Skin epidermis (tissue), 12 donors: ENCODE measurements around the gene ZFAND3.
"Not testable (repeated sequence)": the region's sequence is repeated elsewhere in the genome, so short reads cannot be mapped to it uniquely, and the experiment has no call there.

Experiments used
- H3K27ac ChIP-seq, 21 experiments: fragments of 200-600 bp; sonication (generic) in 11 of 21; one replicate each; pipeline ENCODE4 v1.5.0; 2020; ENCODE audit warnings: mild to moderate bottlenecking in 3 of 21, inconsistent platforms in 2 of 21, moderate library complexity in 2 of 21
- H3K4me3 ChIP-seq, 7 experiments: fragments of 200-600 bp; sonication (generic) in 2 of 7; one replicate each; pipeline ENCODE4 v1.5.0; 2020; ENCODE audit warnings: inconsistent platforms in 2 of 7, mild to moderate bottlenecking in 2 of 7, moderate library complexity in 1 of 7

ZFAND3 gene

DNA sequence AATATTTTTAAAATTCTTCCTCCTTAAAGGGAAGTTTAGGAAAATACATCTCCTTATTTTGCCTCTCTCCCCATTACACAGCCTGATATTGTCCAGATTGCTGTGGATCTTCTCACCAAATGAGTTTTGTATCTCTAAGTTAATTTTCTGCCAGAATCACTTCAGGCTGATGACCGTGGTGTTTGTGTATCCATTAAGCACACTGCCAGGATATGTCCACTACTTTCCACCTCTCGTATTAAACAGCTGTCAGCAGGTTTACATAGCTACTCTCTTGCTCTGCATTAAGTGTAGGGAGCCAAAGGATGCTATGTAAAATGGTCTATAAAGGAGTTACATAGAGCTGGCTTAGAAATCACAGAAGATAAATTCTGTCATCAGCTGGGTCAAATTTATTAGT, 201.1 kb downstream of the ZFAND3 start:
- no peak overlapping the region for H3K4me3 ChIP-seq

DNA sequence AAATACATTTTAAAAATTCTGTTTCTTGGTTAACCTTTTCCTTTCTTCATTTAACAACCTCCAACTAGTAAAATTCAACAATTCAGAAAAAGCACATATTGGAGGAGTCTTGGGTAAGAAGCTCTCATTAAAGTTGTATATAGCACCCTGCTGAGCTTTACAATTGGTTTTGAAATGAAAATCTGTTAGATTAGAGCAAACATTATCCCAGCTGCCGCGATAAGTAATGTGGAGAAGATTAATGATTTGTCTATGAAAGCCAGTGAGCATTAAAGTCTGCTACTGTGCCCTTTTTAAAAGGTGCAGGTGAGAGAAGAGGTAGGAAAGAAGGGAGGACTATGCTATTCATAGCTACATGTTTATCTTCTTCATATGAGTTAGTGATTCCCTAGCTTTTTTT, 201.5 kb downstream of the ZFAND3 start:
- Histone ChIP-seq H3K27ac (no peak overlapping the region), H3K4me3 (no peak overlapping the region)

More for the DNA sequence above, 201.1 kb downstream of the ZFAND3 start:
- H3K27ac ChIP-seq, result no peak overlapping the region

DNA sequence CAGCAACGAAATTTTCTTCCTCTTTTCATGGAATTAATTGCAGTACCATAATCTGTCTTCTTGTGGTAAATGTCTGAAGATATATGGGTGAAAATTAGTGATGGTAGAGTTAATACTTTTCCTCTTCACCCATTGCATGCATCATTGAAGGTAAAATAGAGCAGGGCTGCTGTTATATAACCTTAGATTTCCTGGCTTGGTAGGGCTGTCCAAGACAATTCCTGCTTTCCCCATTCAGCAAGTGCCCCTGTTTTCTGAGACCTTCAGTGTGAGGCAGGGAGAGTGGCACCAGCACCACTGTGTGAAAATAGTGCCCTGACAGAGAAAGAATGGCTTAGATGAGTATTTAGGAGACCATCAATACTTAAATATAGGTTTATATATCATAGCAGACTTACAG, 202.0 kb downstream of the ZFAND3 start:
- Histone ChIP-seq H3K4me3 (no peak overlapping the region), H3K27ac (no peak overlapping the region)

DNA sequence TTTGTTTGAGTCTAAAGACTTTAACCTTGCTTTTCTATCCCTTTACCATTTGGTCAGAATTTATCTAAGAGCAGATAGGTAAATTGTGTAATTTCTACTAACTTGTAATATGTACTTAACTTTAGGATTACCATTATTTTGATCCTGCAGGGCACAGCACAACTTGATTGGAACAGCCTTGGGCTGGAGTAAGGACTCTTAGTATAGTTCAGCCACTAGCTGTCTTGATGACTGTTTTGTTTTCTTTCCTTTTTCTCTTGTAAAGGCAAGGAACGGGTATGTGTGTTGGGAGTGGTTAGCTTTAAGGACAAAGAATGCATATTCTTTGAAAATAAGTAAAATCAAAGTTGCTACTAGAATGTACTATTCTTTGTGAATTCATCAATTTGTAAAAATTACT, 203.2 kb downstream of the ZFAND3 start:
- Histone ChIP-seq H3K4me3 (no peak overlapping the region), H3K27ac (no peak overlapping the region)

DNA sequence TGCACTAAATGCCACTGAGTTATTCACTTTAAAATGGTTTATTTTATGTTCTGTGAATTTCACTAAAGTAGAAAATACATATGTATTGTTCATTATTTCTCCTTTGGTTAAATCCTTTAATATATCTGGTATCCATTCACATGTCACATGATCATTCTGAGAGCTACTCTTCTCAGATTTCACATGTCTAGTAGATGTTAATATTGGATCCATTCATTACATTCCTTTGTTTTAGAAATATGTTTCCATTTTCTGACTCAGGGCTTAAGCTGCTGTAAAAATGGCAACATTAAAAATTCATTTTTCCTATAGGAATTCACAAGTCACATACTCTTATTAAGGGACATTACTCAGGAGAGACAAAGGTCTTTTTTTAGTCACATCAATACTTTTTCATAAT, 205.4 kb downstream of the ZFAND3 start:
- Histone ChIP-seq H3K4me3 (no peak overlapping the region), H3K27ac (no peak overlapping the region)

DNA sequence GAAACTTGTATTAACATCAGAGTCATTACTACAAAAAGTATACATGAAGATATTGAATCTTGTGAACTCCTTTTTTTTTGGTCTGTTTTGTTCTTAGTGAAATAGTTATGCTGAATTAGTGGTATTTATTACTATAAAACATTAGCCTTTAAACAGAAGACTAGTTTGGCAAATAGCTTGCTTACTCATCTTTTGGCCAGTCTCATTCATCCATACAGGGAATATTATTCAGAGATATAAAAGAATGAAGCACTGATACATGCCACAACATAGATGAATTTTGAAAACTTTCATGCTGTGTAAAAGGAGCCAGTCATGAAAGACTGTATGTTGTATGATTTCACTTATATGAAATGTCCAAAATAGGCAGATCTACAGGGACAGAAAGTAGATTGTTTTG, 205.9 kb downstream of the ZFAND3 start:
- no peak overlapping the region for H3K4me3 ChIP-seq
- no peak overlapping the region for H3K27ac ChIP-seq

DNA sequence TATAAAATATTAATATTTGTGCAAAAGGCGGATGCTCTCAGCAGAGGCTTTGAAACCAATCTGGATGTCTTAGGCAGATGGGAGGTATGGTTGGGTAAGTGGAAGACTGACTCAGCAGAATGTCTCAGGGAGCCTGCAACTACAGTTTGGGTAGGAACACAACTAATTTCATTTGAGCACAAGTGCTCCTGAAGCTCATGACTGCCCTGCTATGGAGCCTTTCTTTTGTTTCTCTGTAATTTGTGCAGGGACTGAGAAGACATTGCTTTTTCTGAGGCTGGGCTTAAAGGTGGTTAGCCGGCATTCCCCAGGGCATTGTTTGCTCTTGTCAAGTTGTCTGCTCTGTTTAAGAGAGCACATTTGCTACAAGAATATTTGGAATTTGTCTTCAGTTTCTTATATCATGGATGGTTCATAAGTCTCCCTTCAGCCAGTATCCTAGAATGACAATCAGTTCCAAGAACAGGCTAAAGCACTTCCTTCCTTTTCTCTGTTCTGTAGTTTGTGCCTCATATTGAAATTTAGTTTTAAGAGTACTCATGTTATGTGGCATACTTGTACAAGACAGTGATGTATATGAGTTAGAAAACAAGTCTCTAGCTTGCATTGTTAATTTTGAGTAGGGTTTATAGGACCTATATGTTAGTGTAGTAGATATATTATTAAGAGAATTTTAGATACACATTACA, 208.3 kb downstream of the ZFAND3 start:
- no peak overlapping the region for H3K27ac ChIP-seq
- H3K4me3 ChIP-seq, result no peak overlapping the region

DNA sequence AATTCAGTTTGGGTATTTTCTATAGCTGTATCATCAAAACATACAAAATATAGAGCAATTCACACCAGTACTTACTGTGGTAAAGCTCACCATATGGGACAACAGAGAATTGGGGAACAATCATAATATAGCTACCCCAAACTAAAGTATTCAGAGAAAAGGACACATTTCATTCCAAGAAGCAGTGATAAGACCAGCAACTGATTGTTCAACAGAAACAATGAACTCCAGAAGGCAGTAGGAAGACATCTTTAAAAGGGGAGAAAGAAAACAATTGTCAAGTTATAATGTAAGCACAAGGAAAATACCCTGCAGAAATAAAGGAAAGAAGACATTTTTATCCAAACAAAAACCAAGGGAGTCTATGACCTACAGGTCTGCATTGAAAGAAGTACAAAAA, 210.9 kb downstream of the ZFAND3 start:
- Histone ChIP-seq H3K4me3 (no peak overlapping the region), H3K27ac (no peak overlapping the region)

DNA sequence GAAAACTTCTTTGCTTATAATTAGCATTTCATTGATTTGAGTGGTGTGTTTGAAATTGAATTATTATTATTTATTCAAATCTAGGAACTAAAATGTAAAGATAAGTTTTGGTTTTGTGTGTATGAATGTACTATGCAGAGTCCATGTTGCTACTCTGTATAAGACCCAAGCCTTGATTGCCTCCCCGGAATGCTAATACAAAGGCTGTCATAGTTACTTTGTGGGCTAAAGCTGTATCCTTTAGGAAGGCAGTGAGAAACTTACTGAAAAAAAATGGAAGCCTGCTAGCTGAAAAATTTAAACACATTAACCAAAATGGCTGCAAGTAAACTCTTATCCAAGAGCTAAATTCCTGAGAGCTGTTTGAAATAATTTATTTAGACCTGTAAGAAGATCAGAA, 213.3 kb downstream of the ZFAND3 start:
- H3K27ac ChIP-seq, result no peak overlapping the region
- no peak overlapping the region for H3K4me3 ChIP-seq

DNA sequence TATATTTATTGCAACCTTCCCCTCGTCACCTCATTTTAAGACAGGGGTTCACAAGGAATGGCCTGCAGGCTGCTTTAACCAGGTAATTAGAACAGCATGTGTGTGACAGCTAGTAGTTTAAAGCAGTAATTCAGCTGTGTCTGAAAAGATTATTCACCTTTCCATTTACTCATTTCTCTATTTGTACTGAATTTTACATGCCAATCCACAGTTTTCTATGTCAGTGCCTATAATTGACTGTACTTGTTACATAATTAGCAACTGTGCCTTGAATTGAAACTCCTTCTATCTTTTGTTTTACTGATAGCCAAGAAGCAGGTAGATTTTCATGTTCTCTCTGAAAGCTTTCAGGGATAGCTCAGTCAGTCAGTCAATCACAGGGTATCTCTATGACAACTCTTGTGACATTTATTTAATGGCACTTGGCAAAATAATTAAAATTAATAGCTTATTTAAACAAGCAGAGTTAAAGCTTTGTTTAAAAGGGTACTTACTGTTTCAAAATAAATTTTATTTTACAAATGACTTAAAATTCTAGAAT, 214.0 kb downstream of the ZFAND3 start:
- Histone ChIP-seq H3K27ac (no peak overlapping the region), H3K4me3 (no peak overlapping the region)

DNA sequence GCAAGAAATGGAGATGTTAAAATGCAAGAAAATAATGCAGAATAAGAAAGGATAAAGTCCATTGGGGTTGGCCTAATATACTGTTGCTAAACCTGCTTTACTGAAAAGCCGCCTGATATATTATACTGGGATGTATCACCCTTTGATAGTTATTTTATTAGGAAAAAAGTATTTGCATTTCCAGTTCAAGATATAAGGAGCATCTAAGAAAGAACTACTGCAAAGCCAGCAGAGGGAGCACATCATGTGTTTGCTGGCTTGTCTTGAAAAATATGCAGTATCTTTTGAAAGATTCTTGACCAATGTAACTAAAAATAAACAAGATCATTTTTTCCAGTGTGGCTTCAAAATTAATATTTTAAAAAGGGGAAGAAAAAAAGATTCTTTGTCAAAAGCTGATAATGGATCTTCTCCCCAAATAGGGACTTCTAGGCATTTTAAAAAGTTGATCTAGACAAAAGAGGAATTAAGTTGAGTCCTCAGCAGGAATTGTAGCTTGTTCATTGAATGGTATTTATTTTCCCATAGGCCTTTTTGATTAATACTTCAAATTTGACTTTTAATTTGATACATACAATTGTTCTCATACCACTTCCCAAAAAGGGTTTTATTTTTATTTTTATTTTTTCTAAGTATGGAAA, 214.9 kb downstream of the ZFAND3 start:
- no peak overlapping the region for H3K4me3 ChIP-seq

DNA sequence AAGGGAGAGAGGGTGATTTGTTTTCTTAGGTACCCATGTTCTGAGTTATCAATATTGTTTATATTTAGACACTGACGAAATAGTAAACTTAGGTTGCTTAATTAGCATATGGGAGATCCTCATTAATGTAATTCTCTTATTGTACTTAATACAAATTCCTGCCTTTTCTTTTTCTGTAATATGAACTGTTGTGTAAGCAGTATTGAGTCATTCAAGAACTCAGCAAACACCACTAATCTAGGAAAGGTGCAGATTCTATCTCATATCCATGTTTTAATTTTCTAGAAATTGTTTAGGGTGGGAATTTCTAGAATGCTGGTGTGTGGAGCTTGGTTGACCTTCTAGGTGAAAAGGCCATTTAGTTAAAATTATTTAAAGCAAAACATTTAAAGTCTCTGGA, 216.0 kb downstream of the ZFAND3 start:
- H3K27ac ChIP-seq, result no peak overlapping the region
- H3K4me3 ChIP-seq, result no peak overlapping the region

More for the DNA sequence above, 214.9 kb downstream of the ZFAND3 start:
- no peak overlapping the region for H3K27ac ChIP-seq

DNA sequence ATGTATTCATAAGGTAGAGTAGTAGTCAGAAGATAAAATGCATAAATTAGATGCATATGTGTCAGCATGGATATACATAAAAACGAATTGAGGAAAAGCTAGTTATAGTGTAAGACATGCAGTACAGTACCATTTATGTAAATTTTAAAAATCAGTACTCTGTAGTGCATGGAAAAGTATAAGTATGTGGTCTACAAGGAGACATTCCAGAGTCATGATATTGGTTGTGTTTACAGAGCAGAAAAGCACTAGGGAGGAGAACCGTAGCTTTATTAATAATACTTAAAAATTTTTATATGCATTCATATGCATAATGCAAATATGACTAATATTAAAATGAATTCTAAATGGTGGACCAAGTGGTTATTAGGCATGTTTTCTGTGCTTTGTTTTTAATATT, 220.0 kb downstream of the ZFAND3 start:
- H3K4me3 ChIP-seq, result no peak overlapping the region
- H3K27ac ChIP-seq, result no peak overlapping the region

DNA sequence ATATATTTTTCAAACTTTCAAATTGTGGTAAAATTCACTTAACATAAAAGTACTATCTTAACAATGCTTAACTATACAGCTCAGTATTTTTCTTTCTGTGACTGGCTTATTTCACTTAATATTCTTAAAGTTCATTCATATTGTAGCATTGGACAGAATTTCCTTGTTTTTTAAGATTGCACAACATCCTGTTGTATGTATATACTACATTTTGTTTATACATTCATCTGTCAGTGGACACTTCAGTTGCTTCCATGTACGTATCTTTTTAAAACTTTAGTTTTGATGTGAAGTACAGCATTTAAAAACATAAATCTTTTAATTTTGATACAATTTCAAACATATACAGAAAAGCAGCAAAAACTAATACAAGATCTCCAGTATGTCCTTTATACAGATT, 220.7 kb downstream of the ZFAND3 start:
- Histone ChIP-seq H3K27ac (no peak overlapping the region), H3K4me3 (no peak overlapping the region)

DNA sequence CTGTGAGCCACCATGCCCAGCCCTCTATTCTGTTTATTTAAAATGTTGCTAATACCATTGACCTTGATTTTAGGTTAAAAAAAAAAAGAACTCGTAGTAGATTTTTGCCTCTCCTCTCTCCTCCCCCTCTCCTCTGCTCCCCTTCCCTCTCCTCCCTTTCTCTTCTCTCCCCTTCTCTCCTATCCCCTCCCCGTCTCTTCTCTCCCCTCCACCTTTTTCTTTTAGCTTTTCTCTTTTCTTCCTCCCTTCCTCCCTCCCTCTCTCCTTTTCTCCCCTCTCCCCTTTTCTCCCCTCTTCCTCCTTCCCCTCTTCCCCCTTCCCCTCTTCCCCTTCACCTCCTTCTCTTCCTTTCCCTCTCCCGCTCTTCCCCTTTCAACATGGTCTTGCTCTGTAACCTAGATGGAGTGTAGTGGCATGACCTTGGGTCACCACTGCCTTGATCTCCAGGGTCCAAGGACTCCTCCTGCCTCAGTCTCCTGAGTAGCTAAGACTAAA, 223.8 kb downstream of the ZFAND3 start:
- H3K4me3 ChIP-seq, result no peak overlapping the region

DNA sequence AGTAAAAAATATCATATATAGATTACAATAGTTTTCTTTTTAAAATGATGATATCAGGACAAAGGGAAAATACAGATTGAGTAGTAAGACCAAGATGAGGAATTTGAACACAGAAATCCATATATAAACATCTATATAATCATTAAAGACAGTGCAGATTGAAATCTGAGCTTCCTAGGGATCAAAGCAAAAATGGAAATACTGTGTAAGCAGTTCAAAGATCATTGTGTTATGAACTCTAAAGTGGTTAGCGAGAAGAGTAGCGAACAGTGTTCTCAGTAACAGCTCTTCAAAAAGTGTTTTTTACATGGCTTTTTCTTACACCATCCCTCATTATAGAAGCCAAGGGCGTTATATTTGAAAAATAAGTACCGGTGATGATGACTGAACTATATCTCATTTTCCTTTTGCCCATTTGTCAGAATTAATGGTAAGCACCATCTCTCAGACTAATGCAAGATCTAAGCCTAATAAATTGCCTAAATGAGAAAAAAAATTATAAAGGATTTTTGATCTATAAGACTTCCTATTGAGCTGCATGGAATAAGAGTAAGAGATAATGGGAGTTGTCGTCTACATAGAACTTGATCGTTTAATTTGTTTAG, 226.3 kb downstream of the ZFAND3 start:
- Histone ChIP-seq H3K27ac (no peak overlapping the region), H3K4me3 (no peak overlapping the region)

More for the DNA sequence above, 223.8 kb downstream of the ZFAND3 start:
- no peak overlapping the region for H3K27ac ChIP-seq

DNA sequence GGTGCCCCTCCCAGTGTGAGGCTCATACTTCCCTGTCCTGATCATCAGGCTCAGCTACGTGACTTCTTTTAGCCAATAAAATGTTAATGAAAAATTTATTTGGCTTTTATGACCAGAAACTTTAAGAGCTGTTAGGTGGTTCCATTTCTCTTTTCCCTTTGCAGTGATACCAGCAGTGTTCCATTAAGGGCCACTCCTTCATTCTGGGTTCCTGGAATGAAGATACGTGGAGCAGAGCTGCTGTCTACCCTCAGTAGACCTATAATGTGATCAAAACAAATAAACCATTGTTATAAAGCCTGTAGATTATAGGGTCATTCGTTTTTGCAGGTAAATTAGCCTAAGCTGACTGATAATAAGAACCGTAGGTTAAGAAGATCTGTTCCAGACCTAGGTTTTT, 228.0 kb downstream of the ZFAND3 start:
- no peak overlapping the region for H3K27ac ChIP-seq
- H3K4me3 ChIP-seq, result no peak overlapping the region

DNA sequence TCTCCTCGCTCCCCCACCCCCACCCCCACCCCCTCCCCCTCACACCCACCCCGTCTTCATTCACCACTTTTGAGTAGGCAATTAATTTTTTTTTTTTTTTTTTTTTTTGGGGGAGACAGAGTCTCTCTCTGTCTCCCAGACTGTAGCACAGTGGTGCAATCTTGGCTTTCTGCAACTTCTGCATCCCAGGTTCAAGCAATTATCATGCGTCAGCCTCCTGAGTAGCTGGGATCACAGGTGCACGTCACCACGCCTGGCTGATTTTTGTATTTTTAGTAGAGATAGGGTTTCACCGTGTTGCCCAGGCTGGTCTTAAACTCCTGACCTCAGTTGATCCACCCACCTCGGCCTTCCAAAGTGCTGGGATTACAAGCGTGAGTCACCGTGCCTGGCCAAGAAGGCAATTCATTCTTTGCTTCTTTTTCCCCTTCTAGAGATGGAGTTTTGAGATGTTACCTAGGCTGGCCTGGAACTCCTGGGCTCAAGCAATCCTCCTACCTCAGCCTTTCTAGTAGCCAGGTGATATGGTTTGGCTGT, 230.4 kb downstream of the ZFAND3 start:
- H3K4me3 ChIP-seq, H3K27ac ChIP-seq: not testable (repeated sequence)

DNA sequence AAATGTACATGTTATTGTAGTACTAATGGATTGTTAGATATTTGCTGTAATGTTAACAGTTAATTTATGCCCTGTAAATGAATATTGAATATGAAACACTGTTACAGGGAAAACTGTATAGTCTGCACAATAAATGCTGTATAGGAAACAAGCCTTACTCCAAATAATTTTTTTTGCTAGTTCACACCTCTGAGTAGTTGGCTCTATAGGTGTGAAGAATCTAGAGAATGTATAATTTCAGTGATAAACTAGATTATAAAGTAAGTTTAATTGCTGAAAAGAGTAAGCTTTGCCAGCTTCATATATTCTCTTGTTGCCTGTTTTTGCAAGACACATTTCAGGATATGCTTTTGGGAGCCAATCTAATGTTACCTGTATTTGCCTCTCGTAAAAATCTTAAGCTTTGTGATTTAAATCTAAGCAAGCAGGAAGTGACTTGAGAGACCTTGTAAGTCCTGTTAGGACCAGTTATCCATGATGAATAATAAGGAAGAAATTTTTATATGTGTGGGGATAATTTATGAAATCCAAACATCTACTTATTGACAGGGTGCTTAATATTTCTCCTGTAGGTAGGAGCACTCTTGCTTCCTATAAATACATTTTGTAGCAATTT, 232.4 kb downstream of the ZFAND3 start:
- Histone ChIP-seq H3K4me3 (no peak overlapping the region), H3K27ac (no peak overlapping the region)

DNA sequence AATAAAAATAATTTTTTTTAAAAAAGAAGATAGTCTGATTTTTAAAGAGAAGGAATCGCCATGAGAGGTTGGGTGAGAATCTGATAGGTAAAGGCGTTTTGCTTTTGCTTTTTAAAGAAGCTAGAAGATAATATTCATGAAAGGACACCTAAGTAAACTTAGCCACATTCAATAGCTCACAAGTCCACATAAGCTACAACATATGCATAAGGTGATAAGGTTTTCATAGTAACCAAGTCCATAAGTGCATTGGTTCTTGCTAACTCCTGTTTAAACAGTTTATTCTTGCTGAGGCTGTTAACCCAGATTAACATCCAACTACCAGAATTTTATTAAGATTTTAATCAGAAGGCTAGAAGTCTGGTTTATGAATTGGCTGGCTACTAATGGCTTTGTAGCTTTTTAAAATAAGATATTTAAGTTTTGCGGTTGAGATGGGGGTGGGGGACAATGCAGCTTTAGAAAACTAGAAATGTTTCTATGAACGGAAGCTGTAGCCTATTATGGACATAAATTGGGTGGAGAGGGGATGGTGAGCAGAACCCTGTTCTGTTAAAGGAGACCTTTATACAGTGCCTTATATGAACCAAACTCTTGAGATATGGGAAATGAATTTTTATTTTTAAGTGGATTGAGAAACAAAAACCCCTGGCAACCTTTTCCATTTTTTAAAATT, 235.1 kb downstream of the ZFAND3 start:
- no peak overlapping the region for H3K27ac ChIP-seq
- no peak overlapping the region for H3K4me3 ChIP-seq
